HG02798 (cell line): ENCODE measurements around the gene GDF15.
"Not testable (repeated sequence)": the region's sequence is repeated elsewhere in the genome, so short reads cannot be mapped to it uniquely, and the experiment has no call there.

Experiments
- ATAC-seq: cut with Tn5 transposase; IDR thresholded peaks from one replicate; pipeline ENCODE4 v1.9.1; 2021; ENCODE audit warnings: mild to moderate bottlenecking; ENCODE audit not compliant: unreplicated experiment, poor library complexity

Gene GDF15

GRCh38 chr19:18389726-18390064 is 3.7 kb downstream of the GDF15 start:
- ATAC-seq: no peak

GRCh38 chr19:18390065-18390907 is 4.3 kb downstream of the GDF15 start:
- no peak for ATAC-seq

- ATAC-seq: no peak
Observed at GRCh38 chr19:18391509-18392075, 5.6 kb downstream of the GDF15 start.

- ATAC-seq: no peak
Observed at GRCh38 chr19:18392417-18392816, 6.5 kb downstream of the GDF15 start.

- ATAC-seq: no peak
Observed at GRCh38 chr19:18392926-18393325, 7.0 kb downstream of the GDF15 start.

GRCh38 chr19:18393836-18394235 is 7.9 kb downstream of the GDF15 start:
- ATAC-seq: no peak

GRCh38 chr19:18396471-18397241 is 10.7 kb downstream of the GDF15 start:
- no peak for ATAC-seq

GRCh38 chr19:18397242-18398202 is 11.6 kb downstream of the GDF15 start, which contains the start of gene LRRC25:
Gene LRRC25, minus strand, starts transcription at chr19:18397622. Its CDS starts 659 bp downstream, at chr19:18396963.
- no peak for ATAC-seq

- no peak for ATAC-seq
Observed at GRCh38 chr19:18399008-18399407, 13.1 kb downstream of the GDF15 start.

GRCh38 chr19:18401580-18402112 is 15.7 kb downstream of the GDF15 start:
- ATAC-seq: no peak

GRCh38 chr19:18402455-18403248 is 16.7 kb downstream of the GDF15 start:
- ATAC-seq: not testable (repeated sequence)

GRCh38 chr19:18405754-18406153 is 19.8 kb downstream of the GDF15 start:
- not testable (repeated sequence) for ATAC-seq

GRCh38 chr19:18406749-18407148 is 20.8 kb downstream of the GDF15 start:
- no peak for ATAC-seq

GRCh38 chr19:18408053-18408476 is 22.1 kb downstream of the GDF15 start:
- ATAC-seq: no peak

GRCh38 chr19:18412610-18413239 is 26.8 kb downstream of the GDF15 start:
- no peak for ATAC-seq

- ATAC-seq: no peak
Observed at GRCh38 chr19:18414504-18415177, 28.7 kb downstream of the GDF15 start.

GRCh38 chr19:18415178-18415867 is 29.4 kb downstream of the GDF15 start:
- no peak for ATAC-seq
